HG03575 (cell line): ENCODE data around the gene GALNT12.

Source experiments
- ATAC-seq: cut with Tn5 transposase; IDR thresholded peaks from one replicate; pipeline ENCODE4 v1.9.1; 2021; ENCODE audit not compliant: unreplicated experiment, insufficient number of reproducible peaks, low FRiP score; ENCODE audit errors: extremely low read depth

Gene GALNT12

GRCh38 chr9:98886691-98887229, 79.3 kb downstream of the GALNT12 start:
- no peak for ATAC-seq

GRCh38 chr9:98887918-98888510, 80.5 kb downstream of the GALNT12 start:
- ATAC-seq = no peak

- no peak for ATAC-seq
Measured at GRCh38 chr9:98888801-98889421, 81.4 kb downstream of the GALNT12 start.

GRCh38 chr9:98890256-98890655, 82.8 kb downstream of the GALNT12 start:
- ATAC-seq = no peak

GRCh38 chr9:98892288-98892687, 84.8 kb downstream of the GALNT12 start:
- no peak for ATAC-seq

- ATAC-seq = no peak
Measured at GRCh38 chr9:98892690-98893089, 85.2 kb downstream of the GALNT12 start.

GRCh38 chr9:98894171-98894570, 86.7 kb downstream of the GALNT12 start:
- no peak for ATAC-seq

GRCh38 chr9:98894761-98895160, 87.3 kb downstream of the GALNT12 start:
- ATAC-seq = no peak

- ATAC-seq = no peak
Measured at GRCh38 chr9:98896632-98897031, 89.2 kb downstream of the GALNT12 start.

GRCh38 chr9:98897745-98898144, 90.3 kb downstream of the GALNT12 start:
- ATAC-seq = no peak

- no peak for ATAC-seq
Measured at GRCh38 chr9:98899408-98900056, 92.1 kb downstream of the GALNT12 start.
